Activated CD8-positive, alpha-beta memory T cell treated with anti-CD3 and anti-CD28 coated beads for 4 hours (primary cell): ENCODE measurements around the gene ADCY4.

ENCODE experiments used
- DNase-seq, 2 donors: peaks; one replicate each; pipeline ENCODE4 v3.0.0-alpha.2; 2020; ENCODE audit warnings: low read depth in 2 of 2

Gene ADCY4

DNA sequence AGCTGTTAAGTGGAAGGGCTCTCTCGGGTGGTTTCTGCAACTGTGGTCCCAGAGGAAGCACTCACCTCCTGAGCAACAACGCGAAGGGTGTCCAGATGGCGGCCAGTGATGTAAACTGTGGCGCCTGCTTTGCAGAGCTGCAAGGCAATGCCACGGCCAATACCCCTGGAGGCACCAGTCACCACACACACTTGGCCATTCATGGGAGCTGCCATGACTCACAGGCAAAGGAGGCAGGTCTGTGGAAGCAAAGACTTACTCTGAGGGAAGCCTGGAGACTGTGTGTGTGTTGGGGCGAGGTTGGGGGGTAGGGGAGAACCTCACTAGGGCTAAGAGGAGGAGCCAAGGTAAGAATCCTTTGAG is 36.0 kb downstream of the ADCY4 start:
- no peak for DNase-seq

DNA sequence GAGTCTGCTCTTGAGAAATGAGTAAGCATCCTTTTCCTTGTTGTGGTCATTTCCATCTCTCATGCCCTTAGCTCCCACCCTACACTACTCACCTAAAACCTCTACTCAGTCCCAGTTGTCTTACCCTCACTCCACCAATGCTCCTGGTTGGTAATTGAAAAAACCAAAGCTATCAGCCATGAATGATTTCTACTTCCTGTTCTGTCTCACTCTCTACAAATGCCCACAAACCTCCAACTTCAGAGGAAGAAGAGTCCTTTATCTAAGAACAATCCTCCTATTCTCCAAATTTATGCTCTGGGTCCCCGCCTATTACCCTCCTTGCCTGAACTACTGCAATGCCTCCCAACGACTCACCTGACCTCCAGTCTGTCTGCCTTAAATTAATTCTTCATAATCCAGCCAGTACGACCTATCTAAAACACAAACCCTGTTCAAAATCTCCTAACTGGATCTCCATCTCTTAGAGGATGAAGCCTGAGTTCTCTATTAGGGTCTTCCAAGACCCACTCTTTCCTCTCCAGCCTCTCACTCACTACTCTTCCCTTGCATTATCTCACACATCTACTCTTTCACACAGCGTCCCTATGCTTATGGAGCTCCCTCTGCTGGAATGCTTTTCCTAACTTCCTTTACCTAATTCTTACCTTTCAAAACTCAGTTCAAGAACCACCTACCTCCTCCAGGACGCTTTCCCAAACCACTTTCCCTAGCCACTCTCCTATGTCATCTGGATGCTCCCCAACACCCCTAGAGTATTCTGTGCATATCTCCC is 37.5 kb downstream of the ADCY4 start:
- DNase-seq: no peak

DNA sequence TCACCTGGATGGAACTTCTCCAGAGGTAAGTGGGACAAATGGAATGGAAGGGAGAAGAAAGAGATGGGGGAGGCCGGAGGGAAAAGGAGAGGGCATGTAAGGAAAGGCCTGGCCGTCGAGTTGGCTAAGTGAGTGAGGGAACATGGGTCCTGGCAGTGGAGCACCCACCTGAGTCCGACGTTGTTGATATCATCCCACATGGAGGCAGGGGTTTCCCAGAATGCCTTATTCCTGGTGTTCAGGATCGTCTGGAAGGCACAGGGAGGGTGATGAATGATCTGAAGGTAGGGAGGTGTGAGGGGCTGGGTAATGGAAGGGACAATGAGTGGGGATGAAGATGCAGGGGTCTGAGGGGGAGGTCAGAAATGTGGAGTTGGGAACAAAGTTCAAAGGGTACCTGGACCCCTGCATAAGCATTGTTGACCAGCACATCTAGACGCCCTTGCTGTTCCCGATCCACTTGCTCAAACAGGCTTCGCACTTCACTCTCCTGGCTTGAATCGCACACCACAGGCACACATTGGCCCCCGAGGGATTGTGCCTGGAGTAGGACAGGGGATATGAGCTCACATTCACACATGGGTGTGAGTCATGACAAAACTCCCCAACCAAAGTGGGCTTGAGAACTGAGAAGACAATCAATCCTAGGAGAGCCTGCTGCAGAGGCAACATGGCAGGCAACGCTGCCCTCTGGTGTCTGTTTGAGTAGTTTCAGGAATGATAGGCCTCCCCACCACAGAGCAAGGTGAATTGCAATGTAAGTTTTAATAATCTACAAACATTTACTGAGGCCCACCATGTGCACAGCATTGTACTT is 38.3 kb downstream of the ADCY4 start:
- DNase-seq: peak in 1 of 2 donors; percentile 64

DNA sequence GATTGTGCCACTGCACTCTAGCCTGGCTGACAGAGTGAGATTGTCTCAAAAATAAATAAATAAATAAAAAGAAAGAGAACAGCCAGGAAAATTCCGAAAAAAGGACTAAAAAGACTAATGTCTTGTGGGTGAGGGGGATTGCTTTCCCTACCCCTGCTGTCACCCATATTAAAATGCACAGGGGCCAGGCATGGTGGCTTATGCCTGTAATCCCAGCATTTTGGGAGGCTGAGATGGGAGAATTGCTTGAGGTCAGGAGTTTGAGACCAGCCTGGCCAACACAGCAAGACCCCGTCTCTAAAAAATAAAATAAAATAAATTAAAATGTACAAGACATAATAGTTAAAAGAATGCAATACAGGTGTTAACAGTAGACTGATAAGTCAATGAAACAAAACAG is 41.3 kb downstream of the ADCY4 start:
- DNase-seq: no peak

DNA sequence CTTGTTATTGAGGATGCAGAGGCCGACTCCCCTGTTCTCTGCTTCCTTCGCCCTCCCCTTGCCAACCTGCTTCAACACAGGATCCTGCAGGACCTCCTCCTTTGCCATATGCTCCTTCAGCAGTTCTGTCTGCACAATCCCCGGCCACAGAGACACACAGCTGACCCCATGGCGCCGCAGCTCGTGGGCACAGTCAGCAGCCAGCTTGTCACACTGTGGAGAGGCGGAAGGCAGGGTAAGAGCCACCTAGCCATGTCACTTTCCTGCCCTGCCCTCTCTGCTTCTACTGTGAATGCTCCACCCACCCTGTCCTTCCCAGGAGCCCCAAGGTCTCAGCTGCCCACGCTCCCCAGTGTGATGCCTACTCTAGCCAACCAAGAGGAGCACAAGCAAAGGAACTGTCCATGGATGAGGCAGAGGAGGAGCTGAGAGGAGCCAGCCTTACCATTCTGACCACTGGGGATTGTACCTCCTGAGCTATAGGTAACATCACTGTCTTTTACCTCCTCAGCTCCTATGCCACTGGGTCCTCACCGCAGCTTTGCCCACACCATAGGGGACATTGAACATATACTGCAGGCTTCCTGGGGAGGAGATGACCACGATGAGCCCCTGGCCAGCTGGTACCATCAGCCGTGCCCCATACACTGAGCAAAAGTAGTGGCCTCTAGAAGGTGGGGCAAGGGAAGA is 42.6 kb downstream of the ADCY4 start:
- no peak for DNase-seq

DNA sequence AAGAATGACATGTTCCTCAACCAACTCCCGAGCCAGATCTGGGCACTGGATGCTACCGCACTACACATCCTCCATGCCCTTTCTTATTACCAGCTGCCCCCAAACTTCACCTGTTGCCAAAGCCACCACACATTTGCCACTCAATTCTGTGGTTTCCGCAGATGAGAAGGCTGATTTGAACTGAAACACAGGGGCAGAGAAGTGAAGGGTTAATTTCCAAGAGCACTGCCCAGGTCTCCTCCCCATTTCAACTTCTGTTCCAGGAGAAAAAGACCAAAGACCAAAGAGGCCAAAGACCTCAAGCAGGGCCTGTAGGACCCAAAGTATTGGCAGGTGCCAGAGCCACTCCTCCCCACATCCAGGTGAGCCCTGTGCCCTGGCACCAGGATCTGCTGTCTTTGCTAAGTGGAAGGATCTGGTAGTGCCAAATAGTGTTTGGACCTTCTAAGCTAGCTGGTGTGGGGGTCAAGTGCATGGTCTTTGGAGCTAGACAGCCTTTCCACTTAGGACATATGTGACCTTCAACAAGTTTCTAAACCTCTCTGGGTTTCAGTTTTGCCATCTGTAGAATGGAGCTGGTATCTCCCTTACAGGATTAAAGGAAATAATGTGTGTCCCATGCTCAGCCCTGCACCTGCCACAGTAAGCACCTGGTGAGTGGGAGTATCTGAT is 43.3 kb downstream of the ADCY4 start:
- DNase-seq: no peak

DNA sequence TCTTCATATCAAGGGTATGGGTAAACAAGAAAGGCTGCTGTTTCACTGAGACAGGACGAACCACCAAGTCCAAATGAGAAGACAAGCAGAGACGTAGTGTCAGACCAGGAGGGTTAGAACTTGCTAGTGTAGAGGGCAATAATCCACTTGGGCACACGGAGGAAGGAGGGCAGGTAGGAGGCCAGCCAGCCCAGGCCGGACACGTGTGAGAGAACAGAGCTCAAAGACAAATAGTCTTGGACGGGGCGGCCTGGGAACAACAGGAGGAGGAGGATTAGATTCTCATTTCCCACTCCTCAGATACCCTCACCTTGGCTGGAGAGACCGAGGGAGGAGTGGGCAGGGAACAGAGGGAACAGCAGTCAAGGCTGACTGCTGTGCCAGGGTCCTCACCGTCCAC is 44.1 kb downstream of the ADCY4 start:
- DNase-seq: no peak

DNA sequence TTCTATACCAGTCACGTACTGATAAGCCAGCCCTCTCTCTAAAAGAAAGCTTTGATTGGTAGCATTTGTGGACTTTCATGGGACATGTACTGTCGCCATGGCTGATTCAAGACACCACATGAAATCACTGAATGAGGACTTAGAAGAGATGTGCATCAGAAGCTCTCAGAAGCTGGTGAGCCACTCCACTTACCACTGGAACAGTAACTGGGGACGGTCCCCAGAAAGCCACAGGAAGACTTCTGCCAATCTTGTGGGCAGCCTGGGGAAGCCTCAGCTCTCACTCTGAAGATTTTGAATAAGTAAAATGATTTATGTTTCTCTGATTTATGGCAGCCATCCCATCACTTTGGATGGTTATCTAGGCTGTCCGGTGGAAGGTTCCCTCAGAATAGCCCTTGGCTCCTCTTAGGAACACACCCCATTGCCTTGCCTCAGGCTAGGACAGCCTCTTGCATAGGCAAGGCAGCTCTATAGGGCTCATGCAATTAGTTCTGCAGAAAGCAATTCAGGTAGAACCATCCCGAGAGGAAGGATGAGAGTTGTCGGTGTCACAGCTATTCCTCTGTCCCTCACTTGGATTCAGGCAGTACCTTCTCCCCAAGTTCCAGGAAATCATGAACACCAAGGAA is 45.1 kb downstream of the ADCY4 start:
- DNase-seq: no peak

DNA sequence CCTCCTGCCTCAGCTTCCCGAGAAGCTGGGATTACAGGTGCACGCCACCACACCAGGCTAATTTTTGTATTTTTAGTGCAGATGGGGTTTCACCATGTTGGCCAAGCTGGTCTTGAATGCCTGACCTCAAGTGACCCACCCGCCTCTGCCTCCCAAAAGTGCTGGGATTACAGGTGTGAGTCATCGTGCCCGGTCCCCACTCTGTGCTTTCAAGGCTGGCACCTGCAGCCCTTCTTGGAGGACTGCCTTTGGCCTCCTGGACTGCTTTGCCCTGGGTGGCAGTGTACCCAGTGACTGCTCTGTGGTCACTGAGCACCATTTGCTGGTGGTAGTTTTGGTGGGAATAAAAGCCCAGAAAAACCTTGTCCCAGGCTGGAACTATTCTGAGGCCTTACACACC is 47.9 kb downstream of the ADCY4 start:
- no peak for DNase-seq

DNA sequence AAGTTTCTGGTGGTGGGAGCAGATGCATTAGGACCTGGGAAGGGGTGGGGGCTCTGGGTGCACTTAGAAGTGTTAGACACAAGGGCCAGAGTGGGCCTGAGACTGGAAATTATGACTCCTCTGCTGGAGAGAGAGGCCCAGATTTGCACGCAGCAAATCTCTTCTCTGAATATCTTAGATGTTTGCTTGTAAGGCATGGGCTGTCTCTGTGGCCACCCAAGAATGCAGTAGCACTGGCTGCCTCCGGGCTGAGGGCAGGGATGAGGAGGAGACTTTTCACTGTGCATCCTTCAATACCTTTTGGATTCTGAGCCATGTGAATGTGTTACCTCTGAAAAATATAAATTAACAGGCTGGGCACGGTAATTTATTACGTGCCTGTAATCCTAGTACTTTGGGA is 49.5 kb downstream of the ADCY4 start:
- DNase-seq: no peak

DNA sequence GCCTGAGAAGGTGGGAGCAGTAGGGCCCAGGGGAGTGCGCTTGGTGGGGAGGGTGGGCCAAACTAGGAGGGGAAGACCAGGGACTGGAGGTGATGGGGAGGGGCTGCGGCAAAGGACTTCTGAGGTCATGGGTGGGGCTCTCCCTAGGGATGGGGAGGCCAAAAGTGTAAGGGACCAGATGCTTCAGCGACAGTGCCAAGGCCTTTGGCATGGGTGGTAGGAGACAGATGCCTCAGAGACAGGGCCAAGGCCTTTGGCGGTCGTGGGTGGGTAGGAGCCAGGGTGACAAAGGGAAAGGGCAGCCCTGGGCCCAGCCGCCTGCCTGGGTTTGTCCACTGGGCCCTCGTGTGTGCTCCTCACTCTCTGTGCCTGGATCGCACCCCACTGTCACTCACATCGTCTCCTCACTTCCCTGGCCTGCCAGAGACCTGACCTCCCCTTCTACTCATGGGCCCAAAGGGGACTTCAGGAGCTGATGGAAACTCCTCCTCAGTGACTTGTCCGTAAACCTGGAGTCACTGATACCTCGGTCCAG is 50.3 kb downstream of the ADCY4 start:
- no peak for DNase-seq

DNA sequence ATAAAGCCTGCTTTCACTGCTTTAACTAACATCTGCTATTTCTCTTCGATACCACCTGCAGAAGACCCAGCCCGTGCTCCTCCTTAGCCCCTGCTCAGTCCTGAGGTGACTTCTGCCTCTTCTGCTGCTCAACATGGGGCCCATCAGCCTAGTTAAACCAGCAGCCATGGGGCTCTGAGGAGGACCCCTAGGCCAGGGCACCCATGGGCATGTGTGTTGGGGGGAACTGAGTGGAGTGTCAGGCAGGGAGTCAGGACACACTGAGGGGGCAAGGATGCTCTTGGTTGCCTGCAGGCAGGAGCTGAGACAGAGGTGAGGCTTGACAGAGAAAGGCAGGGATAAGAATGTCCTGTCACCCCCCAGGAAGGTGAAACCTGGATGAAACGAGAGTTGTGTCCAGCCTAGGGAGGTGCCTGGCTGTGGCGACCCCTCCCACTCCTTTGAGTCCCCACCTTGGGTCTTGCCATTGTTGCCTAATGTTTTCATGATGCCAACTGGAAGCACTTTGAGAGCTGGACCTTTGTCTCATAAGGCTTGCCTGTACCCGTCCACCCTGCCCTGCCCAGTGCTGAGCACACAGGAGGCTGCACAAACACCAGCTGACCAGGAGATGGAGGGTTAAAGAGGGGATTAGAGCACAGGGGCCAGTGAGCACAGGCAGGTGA is 50.9 kb downstream of the ADCY4 start:
- no peak for DNase-seq

DNA sequence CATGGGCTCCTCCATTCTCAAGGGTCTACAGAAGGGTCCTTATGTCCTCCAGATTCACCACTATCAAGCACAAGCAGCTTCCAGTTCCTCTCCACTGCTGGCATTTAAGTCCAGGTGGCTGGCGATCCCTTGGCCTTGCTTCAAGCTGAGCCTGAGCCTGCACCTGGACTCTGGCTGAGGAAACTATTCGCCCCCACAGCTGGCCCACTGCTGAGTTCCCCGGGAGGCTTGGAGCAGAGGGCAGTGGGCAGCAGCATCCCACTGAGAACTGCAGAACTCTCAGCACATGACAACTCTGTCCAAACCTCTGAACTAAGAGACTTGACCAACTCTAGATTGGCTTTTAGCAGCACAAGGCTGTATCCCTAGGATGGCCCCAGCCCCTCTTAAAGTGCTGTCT is 52.1 kb downstream of the ADCY4 start:
- no peak for DNase-seq

DNA sequence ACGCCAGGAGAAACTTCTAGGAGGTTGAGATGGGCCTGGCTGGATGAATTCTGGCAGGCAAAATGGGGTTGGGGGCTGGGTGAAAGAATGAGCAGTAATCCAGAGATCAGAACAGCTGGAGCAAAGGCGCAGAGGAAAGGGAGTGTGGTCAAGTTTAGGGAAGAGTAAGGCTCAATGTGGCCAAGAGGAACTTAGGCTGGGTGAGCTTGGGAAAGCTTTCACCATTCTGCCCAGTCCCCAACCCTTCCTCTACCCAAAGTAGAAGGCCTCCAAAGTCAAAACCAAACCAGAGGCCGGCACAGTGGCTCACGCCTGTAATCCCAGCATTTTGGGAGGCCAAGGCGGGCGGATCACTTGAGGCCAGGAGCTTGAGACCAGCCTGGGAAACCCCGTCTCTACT is 53.2 kb downstream of the ADCY4 start:
- no peak for DNase-seq

DNA sequence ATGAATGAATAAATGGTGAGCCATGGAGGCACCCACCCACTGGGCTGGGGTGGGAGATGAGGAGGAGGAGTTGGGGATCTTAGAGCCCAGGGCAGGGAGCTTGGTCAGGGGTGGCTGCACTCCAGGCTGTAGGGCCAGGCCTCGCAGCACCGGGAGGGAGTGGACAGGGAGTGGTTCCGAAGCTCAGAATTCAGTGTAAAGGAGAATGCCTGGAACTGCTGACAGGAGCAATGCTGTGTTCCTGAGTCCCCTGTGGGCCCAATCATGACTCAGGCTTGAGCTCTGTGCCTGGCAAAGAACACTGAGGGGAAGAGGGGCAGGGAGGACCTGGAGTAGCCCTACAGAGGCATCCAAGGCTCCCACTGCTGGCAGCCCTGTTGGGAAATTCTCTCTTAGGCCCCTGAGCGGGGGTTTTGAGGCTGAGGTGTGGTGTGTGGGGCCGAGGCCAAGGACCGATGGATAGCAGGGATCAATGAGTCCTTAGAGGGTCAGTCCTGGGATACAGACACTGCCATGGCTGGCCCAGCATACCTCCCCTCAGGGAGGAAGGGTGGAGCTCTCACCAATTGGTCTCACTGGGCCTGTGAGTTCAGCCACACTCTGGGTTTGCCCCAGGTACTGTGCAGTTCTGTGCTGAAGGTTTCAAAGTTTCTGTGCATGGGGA is 53.9 kb downstream of the ADCY4 start:
- DNase-seq: no peak

DNA sequence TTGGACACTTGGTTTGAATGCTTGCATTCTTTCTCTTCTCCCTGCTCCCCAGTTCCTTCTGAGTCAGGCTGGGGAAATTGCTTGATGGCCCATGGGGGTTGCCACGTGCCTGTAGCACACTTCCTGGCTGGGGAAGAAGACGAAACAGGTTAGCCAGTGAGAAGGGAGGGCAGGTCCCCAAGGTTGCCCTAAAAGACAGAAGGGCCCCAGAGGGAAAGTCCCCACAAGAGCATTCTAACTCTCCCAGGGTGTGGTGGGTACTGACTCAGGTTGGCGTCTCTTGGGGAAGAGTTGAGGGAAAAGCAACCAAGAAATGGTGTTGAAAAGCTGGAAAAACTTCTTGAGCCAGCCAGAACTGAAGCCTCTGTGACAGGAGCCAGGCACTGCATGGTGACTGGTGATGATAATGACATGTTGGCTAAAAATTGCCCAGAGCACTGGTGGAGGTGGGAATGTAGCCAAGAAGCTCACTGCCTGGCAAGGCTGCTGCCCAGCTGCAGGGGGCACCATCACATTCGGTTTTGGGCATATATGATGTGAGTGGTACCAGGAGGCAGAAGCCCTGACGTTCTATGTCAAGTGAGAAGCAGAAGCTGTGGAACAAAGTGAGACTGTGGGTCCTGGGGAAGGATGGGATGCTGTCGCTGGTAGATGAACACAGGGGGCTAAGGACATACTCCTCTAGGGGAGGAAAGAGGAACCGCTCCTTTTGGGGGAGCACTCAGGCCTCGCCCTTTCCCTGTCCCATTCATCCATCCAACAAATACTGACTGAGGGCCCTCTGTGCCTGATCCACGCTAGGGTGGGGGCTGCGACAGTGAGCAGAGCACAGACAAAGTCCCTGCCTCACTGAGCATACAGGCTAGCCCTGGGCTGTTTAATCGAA is 55.3 kb downstream of the ADCY4 start:
- no peak for DNase-seq

DNA sequence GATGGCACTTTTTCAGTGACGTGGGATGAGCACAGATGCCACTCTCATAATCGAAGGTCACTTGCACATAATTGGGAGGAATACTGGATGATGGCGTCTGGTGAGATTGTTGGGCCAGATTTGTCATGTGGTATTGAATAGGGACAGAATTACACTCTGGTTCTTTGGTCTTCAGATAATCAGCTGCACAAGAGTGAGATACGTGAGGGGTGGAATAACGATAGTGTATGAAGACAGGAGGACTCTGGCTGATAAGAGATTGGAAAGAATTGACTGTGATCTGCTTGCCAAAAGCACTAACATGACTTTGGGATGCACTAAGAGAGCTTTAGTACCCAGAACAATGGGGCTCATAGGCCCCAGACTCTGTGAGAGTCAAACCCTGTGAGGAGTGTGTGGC is 56.4 kb downstream of the ADCY4 start:
- DNase-seq: no peak

DNA sequence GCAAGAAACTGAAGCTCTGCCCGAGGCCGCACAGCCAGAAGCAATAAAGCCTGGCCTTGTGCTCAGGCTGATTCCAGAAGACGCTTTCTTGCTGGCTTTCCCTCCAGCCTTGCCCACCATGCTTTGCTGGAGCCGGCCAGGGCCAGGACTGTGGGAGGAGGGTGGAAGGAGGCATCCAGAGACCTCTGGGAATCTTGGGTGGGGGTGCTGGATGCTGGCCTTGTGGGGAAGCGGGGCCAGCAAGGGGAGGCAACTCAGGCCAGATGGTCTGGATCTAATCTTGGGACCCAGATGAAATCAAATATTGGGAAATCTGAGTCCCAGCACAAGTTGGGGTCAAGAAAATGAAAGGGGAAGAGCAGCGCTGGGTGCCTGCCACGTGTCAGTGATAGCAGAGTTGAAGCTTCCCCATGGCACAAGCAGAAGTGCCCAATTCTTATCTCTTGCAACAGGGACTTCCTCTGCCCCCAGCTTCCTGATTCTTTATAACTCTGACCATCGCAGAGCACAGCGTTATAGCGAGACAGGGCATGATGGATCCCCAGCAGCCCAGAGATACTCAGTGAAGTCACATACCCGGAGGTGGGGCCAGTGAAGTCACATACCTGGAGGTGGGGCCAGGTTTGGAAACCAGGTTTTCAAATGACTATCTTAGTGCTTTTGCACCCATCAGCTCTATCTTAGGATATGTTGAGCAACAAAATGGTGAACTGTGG is 57.1 kb downstream of the ADCY4 start:
- no peak for DNase-seq

DNA sequence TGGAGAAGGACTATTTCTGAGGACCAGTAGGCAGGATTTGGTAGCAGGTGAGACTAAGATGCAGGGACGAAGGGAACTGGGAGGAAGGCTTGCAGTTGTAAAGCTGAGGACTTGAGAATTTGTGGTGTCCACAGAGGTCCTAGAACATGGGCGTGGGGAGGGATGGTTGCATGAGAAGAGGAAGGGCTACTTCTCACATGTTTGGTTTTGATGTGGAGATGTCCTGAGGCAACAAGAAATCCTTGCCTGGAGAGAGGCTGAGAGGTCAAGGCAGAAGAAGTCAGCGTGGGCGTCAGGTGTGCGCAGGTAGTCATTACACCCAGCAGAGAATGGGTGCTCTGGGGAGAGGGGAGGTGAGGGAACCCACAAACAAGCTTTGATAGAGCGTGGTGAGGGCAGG is 57.8 kb downstream of the ADCY4 start:
- DNase-seq: no peak
